Mucosa of descending colon (tissue), 3 donors: ENCODE measurements around the gene ANO9. TPM values are rescaled to one million over a fixed set of nuclear protein-coding genes. Genes with fewer than 3 reads are reported as not detected.
A peak's percentile ranks its signal among the peaks of the same experiment; 100 is the strongest.

Experiments
- ATAC-seq: fragments of 200-7000 bp; cut with Tn5 transposase; one replicate; pipeline ENCODE4 v1.9.1; 2020; ENCODE audit warnings: mild to moderate bottlenecking, moderate library complexity
- DNase-seq, 3 donors: peaks; one replicate each; pipeline ENCODE4 v3.0.0-alpha.2; 2020
- H3K36me3 ChIP-seq: fragments of 200-600 bp; one replicate; pipeline ENCODE4 v1.8.0; 2021; ENCODE audit warnings: low read depth, mild to moderate bottlenecking
- H3K4me1 ChIP-seq: fragments of 200-600 bp; one replicate; pipeline ENCODE4 v1.8.0; 2021; ENCODE audit warnings: low read depth, mild to moderate bottlenecking
- H3K4me3 ChIP-seq: fragments of 200-600 bp; one replicate; pipeline ENCODE4 v1.8.0; 2021; ENCODE audit warnings: mild to moderate bottlenecking
- H3K9me3 ChIP-seq: fragments of 200-600 bp; one replicate; pipeline ENCODE4 v1.8.0; 2021; ENCODE audit warnings: mild to moderate bottlenecking
- CTCF ChIP-seq: fragments of 200-600 bp; IDR thresholded peaks from one replicate; pipeline ENCODE4 v1.8.0; 2022; ENCODE audit warnings: antibody characterized with exemption, mild to moderate bottlenecking
- intact Hi-C, 2 donors: fragments of 100-400 bp; cut with DNase I in 1 of 2; cut with micrococcal nuclease in 1 of 2; formaldehyde crosslinking; loops; one replicate each; pipeline versions ENCODE4 v1.11.0 to v1.11.1; 2022; cut with DNase I, micrococcal nuclease
- total RNA-seq, 3 donors: library from RNA; stranded (reverse); fragmentation: NEBNext Ultra II Directional in 2 of 3; extraction: Animal tissue kit (Norgen Biotek cat#: 25700) in 2 of 3; gene quantifications; one replicate each; pipeline versions ENCODE4 v1.2.1 to v1.2.4, GENCODE V29; 2021 to 2023
- donor health status: DM: no; HTN: no; CAD: no; lungs with moderate emphysema.
- donor health status: DM: no; HTN: no; CAD: no.
- donor health status: DM: no; HTN: yes; CAD: no.

ANO9 gene
- total RNA-seq, 3 donors from 2014 or later: 85.2 to 179 (median 131) TPM

- H3K9me3 ChIP-seq: no peaks in the 10 kb centered on the region
- no peak for TF ChIP-seq CTCF
- DNase-seq (peak in 1 of 3 donors; percentile 39), ATAC-seq (no peak)
- no peaks in the 10 kb centered on the region for H3K36me3 ChIP-seq
- no peaks in the 10 kb centered on the region for H3K4me1 ChIP-seq
- H3K4me3 ChIP-seq: no peak overlapping the region
- intact Hi-C loops: no loop called here
Measured at GRCh38 chr11:377174-377865, 64.5 kb downstream of the ANO9 start.

GRCh38 chr11:376531-377173, 65.2 kb downstream of the ANO9 start:
- TF ChIP-seq CTCF: no peak
- ATAC-seq: no peak
- intact Hi-C loops: no loop called here
- Histone ChIP-seq H3K9me3 (no peaks in the 10 kb centered on the region), H3K4me1 (no peaks in the 10 kb centered on the region), H3K4me3 (no peak overlapping the region), H3K36me3 (no peaks in the 10 kb centered on the region)
- no peak for DNase-seq

- no peak for DNase-seq
- no peaks in the 10 kb centered on the region for H3K4me1 ChIP-seq
- intact Hi-C loops: no loop called here
- H3K4me3 ChIP-seq: no peak overlapping the region
- H3K9me3 ChIP-seq: no peaks in the 10 kb centered on the region
- no peaks in the 10 kb centered on the region for H3K36me3 ChIP-seq
- no peak for TF ChIP-seq CTCF
- no peak for ATAC-seq
Measured at GRCh38 chr11:375065-376025, 66.5 kb downstream of the ANO9 start.

GRCh38 chr11:373716-374551, 67.9 kb downstream of the ANO9 start:
- TF ChIP-seq CTCF: no peak
- ATAC-seq (no peak), DNase-seq (no peak)
- Histone ChIP-seq H3K4me1 (no peaks in the 10 kb centered on the region), H3K36me3 (no peaks in the 10 kb centered on the region), H3K4me3 (no peak overlapping the region), H3K9me3 (no peaks in the 10 kb centered on the region)
- intact Hi-C loops: no loop called here
